Keratinocyte (primary cell): Measurements from ENCODE around the gene CLDN20. TPM values are rescaled to one million over a fixed set of nuclear protein-coding genes. Genes with fewer than 3 reads are reported as not detected.

Experiments used
- DNase-seq: peaks from one replicate; pipeline ENCODE4 v3.0.0-alpha.2; 2011; ENCODE audit warnings: low read depth, missing footprints, low spot score
- FAIRE-seq: peaks from 2 replicates; lab custom pipeline; 2011; peaks lifted over from hg19 to GRCh38; lab: Jason Lieb, UNC
- H2AFZ ChIP-seq: 2 replicates; pipeline ENCODE4 v1.6.0; 2012; ENCODE audit warnings: low read length, control low read depth, inconsistent platforms; ENCODE audit not compliant: control insufficient read depth
- H3K27ac ChIP-seq: 2 replicates; pipeline ENCODE4 v1.5.1; 2011; ENCODE audit warnings: low read length; ENCODE audit not compliant: control insufficient read depth, insufficient read depth
- H3K27me3 ChIP-seq: 3 replicates; pipeline ENCODE4 v1.6.0; 2011; ENCODE audit warnings: low read length; ENCODE audit not compliant: control insufficient read depth, insufficient read depth; ENCODE audit errors: extremely low read depth
- H3K36me3 ChIP-seq, 2 experiments: 2 replicates in 1 of 2; 3 replicates in 1 of 2; pipeline ENCODE4 v1.5.1; 2011; ENCODE audit warnings: low read length in 2 of 2, mild to moderate bottlenecking in 1 of 2; ENCODE audit not compliant: control insufficient read depth in 2 of 2, insufficient read depth in 2 of 2; ENCODE audit errors: extremely low read depth in 1 of 2
- H3K4me1 ChIP-seq: 3 replicates; pipeline ENCODE4 v1.5.1; 2011; ENCODE audit warnings: low read length; ENCODE audit not compliant: control insufficient read depth, insufficient read depth; ENCODE audit errors: extremely low read depth
- H3K4me2 ChIP-seq: 3 replicates; pipeline ENCODE4 v1.6.0; 2011; ENCODE audit warnings: low read depth, low read length; ENCODE audit not compliant: control insufficient read depth, insufficient read depth; ENCODE audit errors: extremely low read depth
- H3K4me3 ChIP-seq, 3 experiments: fragments of 200-600 bp in 1 of 3; sonication (generic) in 1 of 3; 2 replicates in 2 of 3; 3 replicates in 1 of 3; pipeline ENCODE4 v1.5.1; 2011 to 2016; ENCODE audit warnings: low read length in 3 of 3, mild to moderate bottlenecking in 3 of 3, control low read depth in 2 of 3, inconsistent platforms in 1 of 3, low read depth in 1 of 3, mixed read lengths in 1 of 3, mixed run types in 1 of 3, moderate library complexity in 1 of 3; ENCODE audit not compliant: control insufficient read depth in 2 of 3, insufficient read depth in 2 of 3; ENCODE audit errors: extremely low read depth in 1 of 3
- H3K79me2 ChIP-seq: 2 replicates; pipeline ENCODE4 v1.6.0; 2012; ENCODE audit warnings: low read length; ENCODE audit not compliant: control insufficient read depth, insufficient read depth
- H3K9ac ChIP-seq: 3 replicates; pipeline ENCODE4 v1.6.0; 2011; ENCODE audit warnings: low read length; ENCODE audit not compliant: control insufficient read depth, insufficient read depth; ENCODE audit errors: extremely low read depth
- H3K9me1 ChIP-seq: 3 replicates; pipeline ENCODE4 v1.6.0; 2011; ENCODE audit warnings: low read length; ENCODE audit not compliant: control insufficient read depth, insufficient read depth; ENCODE audit errors: extremely low read depth
- H3K9me3 ChIP-seq: 2 replicates; pipeline ENCODE4 v1.5.1; 2012; ENCODE audit warnings: low read depth, low read length; ENCODE audit not compliant: control insufficient read depth
- H4K20me1 ChIP-seq: 3 replicates; pipeline ENCODE4 v1.6.0; 2011; ENCODE audit warnings: low read length; ENCODE audit not compliant: control insufficient read depth, insufficient read depth; ENCODE audit errors: extremely low read depth
- EZH2 ChIP-seq: IDR thresholded peaks from one replicate; pipeline ENCODE4 v1.6.1; 2012; ENCODE audit warnings: inconsistent platforms, mild to moderate bottlenecking, low read length, moderate library complexity
- dilution Hi-C: fragments of 300-500 bp; cut with MboI; formaldehyde crosslinking; loops from one replicate; pipeline ENCODE4 v1.7.0; 2020; ENCODE audit warnings: low sequenced_read_pairs; ENCODE audit not compliant: extremely low pct_ligation_motif_present
- polyA plus RNA-seq, 5 experiments: library from polyadenylated mRNA; depleted of rRNA in 3 of 5; stranded (reverse) in 3 of 5; stranded (forward) in 1 of 5; unstranded in 1 of 5; fragments of >200 nt; gene quantifications; 1 replicate in 1 of 5; 2 replicates in 3 of 5; 3 replicates in 1 of 5; pipeline versions ENCODE4 v1.2.1 to v1.2.3, GENCODE V29; 2011 to 2012; ENCODE audit warnings: missing spikeins in 2 of 5, low read depth in 1 of 5, low replicate concordance in 1 of 5
- TF ChIP-seq, protein P1 (sequence below), 3 experiments: IDR thresholded peaks in 1 of 3; conservative IDR thresholded peaks in 1 of 3; optimal IDR thresholded peaks in 1 of 3; 2 replicates in 2 of 3; 3 replicates in 1 of 3; pipeline versions ENCODE3 to v1.5.1; 2011; ENCODE audit warnings: low read length in 3 of 3, mild to moderate bottlenecking in 3 of 3, moderate library complexity in 2 of 3, control low read depth in 1 of 3, inconsistent platforms in 1 of 3; ENCODE audit not compliant: insufficient read depth in 2 of 3; ENCODE audit errors: extremely low read depth in 1 of 3

The CLDN20 gene
- polyA plus RNA-seq, 1 donor (not counting 4 experiments of a cell fraction or from before 2014, with no cell fraction given) = 0.09 TPM

DNA sequence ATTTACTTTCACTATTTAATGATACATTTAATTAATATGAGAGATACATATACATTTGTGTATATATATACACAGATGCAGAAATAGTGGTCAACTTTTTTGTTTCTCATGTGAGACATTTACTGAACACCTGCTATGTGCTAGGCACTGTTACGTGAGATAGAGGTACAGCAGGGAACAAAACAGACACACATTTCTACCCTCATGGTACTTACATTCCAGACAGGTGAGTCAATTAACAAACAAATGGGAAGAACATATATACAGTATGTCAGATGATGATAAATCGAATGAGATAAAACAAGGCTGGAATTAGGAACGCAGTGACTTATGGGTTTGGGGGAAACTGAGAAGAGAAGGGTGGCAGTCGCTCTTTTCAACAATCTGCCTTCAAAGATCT lies 45.3 kb downstream of the CLDN20 start:
- peak overlapping the region; percentile 76 for H3K27ac ChIP-seq
- H3K27me3 ChIP-seq = no peaks in the 10 kb centered on the region
- peaks cover 3% of the 10 kb centered on the region for H3K9me1 ChIP-seq
- peaks cover 3% of the 10 kb centered on the region for H3K9me3 ChIP-seq
- H3K79me2 ChIP-seq = peaks cover 67% of the 10 kb centered on the region
- peak; percentile 5 for FAIRE-seq
- peak overlapping the region in 1 of 3 experiments; percentile 51 for H3K4me3 ChIP-seq
- TF ChIP-seq EZH2 = no peak
- TF ChIP-seq, protein P1, sequence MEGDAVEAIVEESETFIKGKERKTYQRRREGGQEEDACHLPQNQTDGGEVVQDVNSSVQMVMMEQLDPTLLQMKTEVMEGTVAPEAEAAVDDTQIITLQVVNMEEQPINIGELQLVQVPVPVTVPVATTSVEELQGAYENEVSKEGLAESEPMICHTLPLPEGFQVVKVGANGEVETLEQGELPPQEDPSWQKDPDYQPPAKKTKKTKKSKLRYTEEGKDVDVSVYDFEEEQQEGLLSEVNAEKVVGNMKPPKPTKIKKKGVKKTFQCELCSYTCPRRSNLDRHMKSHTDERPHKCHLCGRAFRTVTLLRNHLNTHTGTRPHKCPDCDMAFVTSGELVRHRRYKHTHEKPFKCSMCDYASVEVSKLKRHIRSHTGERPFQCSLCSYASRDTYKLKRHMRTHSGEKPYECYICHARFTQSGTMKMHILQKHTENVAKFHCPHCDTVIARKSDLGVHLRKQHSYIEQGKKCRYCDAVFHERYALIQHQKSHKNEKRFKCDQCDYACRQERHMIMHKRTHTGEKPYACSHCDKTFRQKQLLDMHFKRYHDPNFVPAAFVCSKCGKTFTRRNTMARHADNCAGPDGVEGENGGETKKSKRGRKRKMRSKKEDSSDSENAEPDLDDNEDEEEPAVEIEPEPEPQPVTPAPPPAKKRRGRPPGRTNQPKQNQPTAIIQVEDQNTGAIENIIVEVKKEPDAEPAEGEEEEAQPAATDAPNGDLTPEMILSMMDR (optimal IDR thresholded peaks at IDR 0.05 in 1 of 3, IDR thresholded peaks at IDR 0.05 in 1 of 3, conservative IDR thresholded peaks at IDR 0.05 in 1 of 3; ENCODE audit: extremely low read depth in 1 of 3, insufficient read depth in 2 of 3, low read length in 3 of 3) = no peak
- H3K9ac ChIP-seq = no peak overlapping the region
- dilution Hi-C loops = no loop called here
- no peak for DNase-seq
- no peaks in the 10 kb centered on the region for H4K20me1 ChIP-seq
- peaks cover 25% of the 10 kb centered on the region for H3K4me1 ChIP-seq
- peaks cover 10 to 21% of the 10 kb centered on the region in 2 experiments for H3K36me3 ChIP-seq
- peak overlapping the region; percentile 19 for H3K4me2 ChIP-seq
- no peak overlapping the region for H2AFZ ChIP-seq

DNA sequence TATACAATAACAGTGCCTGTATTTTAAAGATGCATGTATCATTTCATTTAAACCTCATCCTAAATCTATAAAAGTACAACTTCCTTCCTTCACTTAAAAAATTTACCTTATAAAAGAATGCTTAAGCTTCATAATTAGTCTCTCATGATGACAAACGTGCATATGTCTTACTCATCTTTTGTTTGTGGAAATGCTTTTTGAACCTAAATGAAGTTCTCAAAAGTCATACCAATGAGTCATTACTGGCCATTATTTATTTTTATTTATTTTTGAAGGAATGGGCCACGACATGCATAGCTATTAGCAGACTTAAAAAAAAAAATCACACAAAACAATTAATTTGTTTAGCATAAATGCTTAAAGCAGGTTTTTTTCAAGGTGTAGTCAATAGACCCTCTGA lies 46.8 kb downstream of the CLDN20 start:
- Histone ChIP-seq H3K9ac (peak overlapping the region; percentile 16), H3K9me3 (peaks cover 3% of the 10 kb centered on the region), H2AFZ (no peak overlapping the region), H4K20me1 (no peaks in the 10 kb centered on the region), H3K27me3 (no peaks in the 10 kb centered on the region), H3K9me1 (peaks cover 3% of the 10 kb centered on the region), H3K36me3 (peaks cover 10 to 21% of the 10 kb centered on the region in 2 experiments), H3K27ac (peak overlapping the region; percentile 77), H3K4me2 (peak overlapping the region; percentile 29), H3K79me2 (peaks cover 63% of the 10 kb centered on the region), H3K4me3 (peak overlapping the region in 2 of 3 experiments; percentile 31 to 51), H3K4me1 (peaks cover 28% of the 10 kb centered on the region)
- dilution Hi-C loops = no loop called here
- TF ChIP-seq, protein P1 (optimal IDR thresholded peaks at IDR 0.05 in 1 of 3, IDR thresholded peaks at IDR 0.05 in 1 of 3, conservative IDR thresholded peaks at IDR 0.05 in 1 of 3; ENCODE audit: extremely low read depth in 1 of 3, insufficient read depth in 2 of 3, low read length in 3 of 3) = no peak
- TF ChIP-seq EZH2 = no peak
- DNase-seq (no peak), FAIRE-seq (peak; percentile 34)
